Thyroid gland (tissue), 4 donors: ENCODE measurements around the gene NUP50. TPM values are rescaled to one million over a fixed set of nuclear protein-coding genes. Genes with fewer than 3 reads are reported as not detected.

Experiments used
- DNase-seq, 2 donors: peaks; one replicate each; pipeline ENCODE4 v3.0.0-alpha.2; 2019
- H3K27ac ChIP-seq, 3 donors: fragments of 200-600 bp; sonication (generic); 1 replicate in 2 of 3; 2 replicates in 1 of 3; pipeline ENCODE4 v1.5.1; 2016 to 2019; ENCODE audit warnings: mild to moderate bottlenecking in 1 of 3, moderate library complexity in 1 of 3
- H3K27me3 ChIP-seq: fragments of 200-600 bp; sonication (generic); one replicate; pipeline ENCODE4 v1.5.1; 2019
- H3K36me3 ChIP-seq, 2 donors: fragments of 200-600 bp; sonication (generic); one replicate each; pipeline ENCODE4 v1.5.1; 2016 to 2019
- H3K4me1 ChIP-seq, 2 donors: fragments of 200-600 bp; sonication (generic); one replicate each; pipeline ENCODE4 v1.5.1; 2017 to 2019
- H3K4me3 ChIP-seq, 3 donors: fragments of 200-600 bp; sonication (generic); replicated peaks in 1 of 3; 1 replicate in 2 of 3; 2 replicates in 1 of 3; pipeline ENCODE4 v1.5.1; 2016; ENCODE audit warnings: mild to moderate bottlenecking in 1 of 3
- H3K9me3 ChIP-seq: fragments of 200-600 bp; sonication (generic); one replicate; pipeline ENCODE4 v1.5.1; 2017
- POLR2A ChIP-seq, 2 donors: fragments of 450-650 bp; IDR thresholded peaks; one replicate each; pipeline ENCODE4 v1.6.1; 2017; ENCODE audit warnings: antibody characterized with exemption in 2 of 2, mild to moderate bottlenecking in 2 of 2, moderate library complexity in 1 of 2
- WGBS, 2 donors: methylation state at CpG; one replicate each; pipeline ENCODE4 v1.1.5; 2017; 5-methylcytosine and 5-hydroxymethylcytosine counted together
- intact Hi-C: fragments of 100-400 bp; cut with DNase I; formaldehyde crosslinking; loops from one replicate; pipeline ENCODE4 v1.15.1; 2023
- total RNA-seq, 4 donors: library from RNA; depleted of rRNA; stranded (reverse); fragments of >200 nt; gene quantifications; one replicate each; pipeline ENCODE4 v1.2.3, GENCODE V29; 2016
- TF ChIP-seq, protein P1 (sequence below), 6 experiments: fragments of 200-600 bp in 3 of 6; fragments of 450-650 bp in 3 of 6; sonication (generic) in 3 of 6; IDR thresholded peaks; one replicate each; pipeline ENCODE4 v1.5.1; 2016 to 2019; ENCODE audit warnings: antibody characterized with exemption in 6 of 6, mild to moderate bottlenecking in 2 of 6, inconsistent platforms in 1 of 6, moderate library complexity in 1 of 6

The NUP50 gene
- total RNA-seq, 4 donors from 2014 or later = 53.9 to 128 (median 91.9) TPM

DNA sequence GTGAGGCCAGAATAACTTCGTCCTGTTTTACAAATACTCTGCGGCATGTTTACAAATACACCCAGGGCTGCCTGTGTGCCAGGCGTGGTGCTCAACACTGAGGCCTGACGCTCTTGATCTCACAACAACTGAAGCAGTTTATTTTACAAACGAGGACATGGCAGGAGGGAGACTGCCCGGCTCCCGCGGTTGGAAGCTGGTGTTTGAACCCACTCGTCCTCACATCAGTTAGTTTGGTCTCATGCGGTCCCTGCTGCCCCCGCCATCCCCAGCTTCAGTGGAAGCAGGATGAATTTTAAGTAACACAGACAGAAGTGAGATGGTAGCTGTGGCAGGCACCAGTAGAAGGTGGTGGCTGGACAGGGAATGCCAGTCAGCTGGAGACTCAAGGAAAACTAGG lies 60.6 kb downstream of the NUP50 start:
- 18 to 41% methylated on average over 11 of the region's 11 CpGs for WGBS, 2 donors
- Histone ChIP-seq H3K4me3 (no peak overlapping the region), H3K27ac (no peak overlapping the region), H3K36me3 (no peaks in the 10 kb centered on the region), H3K27me3 (no peaks in the 10 kb centered on the region), H3K9me3 (no peaks in the 10 kb centered on the region), H3K4me1 (peaks cover 6 to 22% of the 10 kb centered on the region in 2 donors)
- intact Hi-C loops = no loop called here
- DNase-seq = peak; percentile 34 to 53
- TF ChIP-seq POLR2A (IDR thresholded peaks at IDR 0.05) = no peak
- TF ChIP-seq, protein P1, sequence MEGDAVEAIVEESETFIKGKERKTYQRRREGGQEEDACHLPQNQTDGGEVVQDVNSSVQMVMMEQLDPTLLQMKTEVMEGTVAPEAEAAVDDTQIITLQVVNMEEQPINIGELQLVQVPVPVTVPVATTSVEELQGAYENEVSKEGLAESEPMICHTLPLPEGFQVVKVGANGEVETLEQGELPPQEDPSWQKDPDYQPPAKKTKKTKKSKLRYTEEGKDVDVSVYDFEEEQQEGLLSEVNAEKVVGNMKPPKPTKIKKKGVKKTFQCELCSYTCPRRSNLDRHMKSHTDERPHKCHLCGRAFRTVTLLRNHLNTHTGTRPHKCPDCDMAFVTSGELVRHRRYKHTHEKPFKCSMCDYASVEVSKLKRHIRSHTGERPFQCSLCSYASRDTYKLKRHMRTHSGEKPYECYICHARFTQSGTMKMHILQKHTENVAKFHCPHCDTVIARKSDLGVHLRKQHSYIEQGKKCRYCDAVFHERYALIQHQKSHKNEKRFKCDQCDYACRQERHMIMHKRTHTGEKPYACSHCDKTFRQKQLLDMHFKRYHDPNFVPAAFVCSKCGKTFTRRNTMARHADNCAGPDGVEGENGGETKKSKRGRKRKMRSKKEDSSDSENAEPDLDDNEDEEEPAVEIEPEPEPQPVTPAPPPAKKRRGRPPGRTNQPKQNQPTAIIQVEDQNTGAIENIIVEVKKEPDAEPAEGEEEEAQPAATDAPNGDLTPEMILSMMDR (IDR thresholded peaks at IDR 0.05) = no peak

DNA sequence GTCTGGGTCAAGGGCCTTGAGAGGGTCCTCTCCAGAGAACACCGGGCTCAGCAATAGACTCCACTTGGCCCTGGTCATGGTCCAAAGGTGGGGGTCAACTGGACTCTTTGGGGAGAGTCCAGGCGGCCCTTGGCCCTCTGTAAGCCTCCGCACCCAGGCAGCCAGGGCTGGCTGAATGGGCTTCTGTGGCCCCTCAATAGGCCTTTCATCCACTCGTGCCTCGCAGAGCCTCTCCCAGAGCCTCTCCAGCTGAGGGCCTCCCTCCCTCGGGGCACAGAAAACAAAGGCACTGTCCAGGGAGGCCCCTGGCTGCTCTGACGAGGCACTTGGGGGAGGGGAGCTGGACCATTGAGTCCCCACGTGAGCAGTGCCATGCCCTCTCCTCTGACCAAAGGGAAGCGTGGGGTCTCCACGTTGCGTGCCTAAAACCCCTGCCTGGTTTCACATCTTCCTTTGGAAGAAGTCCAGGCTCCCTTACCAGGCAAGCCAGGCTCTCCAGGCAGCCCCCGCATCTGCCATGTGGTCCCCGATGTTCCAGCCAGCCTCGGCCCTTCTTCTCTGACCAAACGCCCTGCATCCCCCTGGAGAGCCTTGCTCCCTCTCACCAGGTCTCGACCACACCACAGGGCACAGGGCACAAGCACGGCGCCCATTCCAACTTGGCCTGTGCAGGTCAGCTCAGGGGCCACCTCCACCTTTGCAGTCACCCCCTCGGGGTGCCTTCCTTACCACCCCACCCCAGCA lies 61.4 kb downstream of the NUP50 start:
- H3K9me3 ChIP-seq = no peaks in the 10 kb centered on the region
- intact Hi-C loops = no loop called here
- WGBS, 2 donors = 91 to 95% methylated on average over 10 to 19 of the region's 19 CpGs
- DNase-seq = no peak
- H3K4me1 ChIP-seq = peaks cover 6 to 22% of the 10 kb centered on the region in 2 donors
- no peaks in the 10 kb centered on the region for H3K27me3 ChIP-seq
- TF ChIP-seq POLR2A (IDR thresholded peaks at IDR 0.05) = no peak
- TF ChIP-seq, protein P1 (IDR thresholded peaks at IDR 0.05) = no peak
- H3K36me3 ChIP-seq = no peaks in the 10 kb centered on the region
- H3K4me3 ChIP-seq = no peak overlapping the region
- H3K27ac ChIP-seq = no peak overlapping the region

DNA sequence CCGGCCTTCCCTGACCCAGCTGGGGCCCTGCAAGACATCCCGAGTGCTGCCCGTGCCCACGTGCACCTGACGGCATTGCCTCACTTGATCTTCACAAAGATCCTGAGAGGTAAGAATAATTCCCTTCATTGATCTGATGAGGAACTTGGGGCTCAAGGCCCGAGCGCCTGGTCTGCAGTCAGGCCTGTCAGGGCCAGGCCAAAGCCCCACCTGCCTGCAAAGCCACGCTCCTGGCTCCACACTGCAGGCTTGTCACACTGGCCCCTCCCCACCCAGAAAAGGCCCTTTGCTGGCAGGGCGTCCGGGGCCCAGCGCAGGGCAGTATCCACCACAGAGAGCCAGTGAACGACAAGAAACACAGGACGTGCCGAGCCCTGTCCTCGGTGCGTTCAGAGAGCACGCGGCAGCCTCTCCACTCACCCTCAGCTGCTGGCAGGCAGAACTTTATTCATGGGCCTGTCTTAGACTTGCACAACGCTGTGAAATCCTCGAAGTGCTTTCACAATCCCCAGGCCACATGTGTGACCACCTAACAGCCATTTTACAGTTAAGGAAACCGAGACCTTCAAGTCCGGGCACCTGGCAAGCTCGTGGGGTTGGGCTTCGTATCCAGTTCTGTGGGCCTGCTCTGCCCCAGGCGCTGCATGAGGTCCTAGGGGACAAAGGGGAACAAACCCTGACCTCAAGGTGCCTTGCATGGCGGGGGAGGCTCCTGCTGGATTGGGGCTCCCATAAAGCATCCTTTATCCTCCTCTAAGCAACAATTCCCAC lies 62.2 kb downstream of the NUP50 start:
- peak; percentile 57 to 61 for DNase-seq
- no peaks in the 10 kb centered on the region for H3K27me3 ChIP-seq
- intact Hi-C loops = no loop called here
- WGBS, 2 donors = 74% methylated on average over 18 to 26 of the region's 26 CpGs
- no peak overlapping the region for H3K27ac ChIP-seq
- no peaks in the 10 kb centered on the region for H3K36me3 ChIP-seq
- peaks cover 6 to 22% of the 10 kb centered on the region in 2 donors for H3K4me1 ChIP-seq
- TF ChIP-seq POLR2A (IDR thresholded peaks at IDR 0.05) = no peak
- TF ChIP-seq, protein P1 (IDR thresholded peaks at IDR 0.05) = no peak
- no peak overlapping the region for H3K4me3 ChIP-seq
- H3K9me3 ChIP-seq = no peaks in the 10 kb centered on the region

DNA sequence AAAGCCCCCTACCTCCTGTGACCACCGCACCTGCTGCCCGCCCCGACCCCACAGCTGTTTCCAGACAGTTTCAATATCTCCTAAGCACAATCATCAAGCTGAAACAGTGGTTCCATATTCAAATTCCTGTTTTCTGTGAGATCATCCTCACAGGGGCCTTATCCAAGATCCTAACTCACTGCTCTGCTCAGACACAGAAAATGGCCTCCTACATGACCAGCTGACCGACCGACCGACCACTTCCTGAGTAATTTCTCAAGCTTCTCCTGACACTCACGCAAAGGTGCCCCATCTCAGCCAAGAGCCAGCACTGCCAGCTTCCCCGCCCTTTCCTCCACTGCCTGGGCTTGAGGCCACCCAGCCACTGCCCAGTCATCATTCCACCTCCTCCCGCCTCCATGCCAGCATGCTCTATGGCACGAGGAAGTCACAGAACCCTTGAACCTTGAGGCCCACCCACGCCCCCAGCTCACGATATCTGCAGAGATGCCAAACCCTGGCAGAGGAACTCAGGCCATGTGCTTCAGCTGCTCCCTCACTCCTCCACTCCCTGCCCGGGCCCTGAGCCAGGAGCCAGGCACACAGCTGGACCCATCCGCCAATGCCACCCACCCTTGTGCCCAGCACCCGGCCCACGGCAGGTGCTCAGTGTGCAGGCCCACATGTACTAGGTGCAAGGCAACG lies 62.9 kb downstream of the NUP50 start:
- no peaks in the 10 kb centered on the region for H3K9me3 ChIP-seq
- no peaks in the 10 kb centered on the region for H3K36me3 ChIP-seq
- DNase-seq = peak; percentile 18 to 61
- H3K27me3 ChIP-seq = no peaks in the 10 kb centered on the region
- H3K4me3 ChIP-seq = no peak overlapping the region
- H3K4me1 ChIP-seq = peaks cover 6 to 22% of the 10 kb centered on the region in 2 donors
- 66 to 81% methylated on average over 11 to 14 of the region's 17 CpGs for WGBS, 2 donors
- TF ChIP-seq, protein P1 (IDR thresholded peaks at IDR 0.05) = no peak
- no peak for TF ChIP-seq POLR2A (IDR thresholded peaks at IDR 0.05)
- intact Hi-C loops = no loop called here
- no peak overlapping the region for H3K27ac ChIP-seq
